HuH-7 (cell line): ENCODE data around the gene TSNAX.
"Not testable (repeated sequence)": the region's sequence is repeated elsewhere in the genome, so short reads cannot be mapped to it uniquely, and the experiment has no call there.

Experiments used
- DNase-seq: peaks from one replicate; pipeline ENCODE4 v3.0.0; 2011; ENCODE audit warnings: low spot score

Gene TSNAX

DNA sequence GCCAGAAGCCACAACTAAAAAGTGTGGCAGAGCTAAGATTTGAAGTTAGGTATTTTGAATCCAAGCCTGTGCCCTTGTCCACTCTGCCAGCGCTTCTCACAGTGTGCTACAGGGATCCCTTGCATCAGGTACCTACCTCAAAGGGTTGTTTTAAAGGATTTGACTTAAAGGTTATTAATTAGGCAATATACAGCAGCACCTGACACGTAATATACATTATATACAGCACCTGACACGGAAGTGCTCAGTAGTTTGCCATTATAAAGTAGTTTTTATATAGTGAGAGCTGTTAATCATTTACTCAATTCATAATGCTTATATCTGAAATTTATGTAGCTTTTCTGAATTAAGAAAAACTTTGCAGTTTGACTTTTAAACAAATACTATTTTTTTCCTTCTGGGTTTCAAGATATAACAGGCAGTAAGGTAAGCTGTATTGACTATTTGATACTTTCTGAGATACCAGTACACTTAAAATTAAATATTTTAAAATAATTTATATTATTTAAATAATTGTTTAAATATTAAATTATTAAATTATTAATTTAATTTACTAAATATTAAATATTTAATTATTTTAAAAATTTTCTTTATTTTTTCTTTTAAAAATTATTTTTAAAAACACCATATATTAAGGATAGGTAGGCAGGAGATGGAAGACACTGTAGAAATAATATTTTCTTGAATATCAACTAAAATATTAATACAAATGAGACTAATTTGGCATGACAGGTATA is 33.3 kb downstream of the TSNAX start:
- no peak for DNase-seq

GRCh38 chr1:231563247-231563646 is 34.8 kb downstream of the TSNAX start:
- DNase-seq: no peak

- DNase-seq: no peak
These were observed 35.9 kb downstream of the TSNAX start for GRCh38 chr1:231564373-231564772.

GRCh38 chr1:231566496-231566895 is 38.0 kb downstream of the TSNAX start:
- DNase-seq: no peak

GRCh38 chr1:231570262-231570661 is 41.8 kb downstream of the TSNAX start:
- not testable (repeated sequence) for DNase-seq

- no peak for DNase-seq
These were observed 43.4 kb downstream of the TSNAX start for GRCh38 chr1:231571904-231572303.

- DNase-seq: no peak
These were observed 47.0 kb downstream of the TSNAX start for GRCh38 chr1:231575472-231575871.

DNA sequence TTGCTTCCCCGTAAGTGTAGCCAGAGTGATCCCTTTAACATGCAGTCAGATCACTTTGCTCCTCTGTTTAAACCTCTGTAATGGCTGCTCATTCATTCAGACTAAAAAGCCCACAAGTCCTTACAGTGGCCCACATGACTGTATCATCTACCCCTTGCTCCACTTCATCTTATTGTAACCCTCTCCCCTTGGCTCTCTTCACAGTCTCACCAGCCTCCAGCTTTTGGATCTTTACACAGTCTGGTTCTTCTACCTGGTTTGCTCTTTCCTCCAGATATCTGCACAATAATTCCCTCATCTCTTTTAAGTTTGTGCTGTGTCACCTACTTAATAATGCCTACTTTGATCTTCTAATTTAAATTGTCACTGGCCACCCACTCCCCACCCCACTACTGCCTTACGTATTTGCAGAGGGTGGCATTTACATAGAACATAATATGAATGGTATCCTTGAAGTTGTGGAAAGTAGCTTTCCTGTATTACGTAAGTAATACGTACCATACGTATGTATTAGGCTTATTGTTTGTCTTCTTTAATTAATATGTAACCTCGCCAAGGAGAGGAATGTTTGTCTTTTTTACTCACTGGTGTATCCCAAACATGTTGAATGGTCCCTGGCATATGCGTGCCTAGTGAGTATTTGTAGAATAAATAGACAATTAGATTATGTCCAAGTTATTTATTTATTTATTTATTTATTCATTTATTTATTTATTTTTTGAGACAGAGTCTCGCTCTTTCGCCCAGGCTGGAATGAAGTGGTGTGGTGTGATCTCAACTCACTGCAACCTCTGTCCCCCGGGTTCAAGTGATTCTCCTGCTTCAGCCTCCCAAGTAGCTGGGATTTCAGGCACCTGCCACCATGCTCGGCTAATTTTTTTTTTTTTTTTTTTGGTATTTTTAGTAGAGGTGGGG is 48.6 kb downstream of the TSNAX start:
- DNase-seq: no peak

GRCh38 chr1:231580874-231581273 is 52.4 kb downstream of the TSNAX start:
- DNase-seq: no peak

DNA sequence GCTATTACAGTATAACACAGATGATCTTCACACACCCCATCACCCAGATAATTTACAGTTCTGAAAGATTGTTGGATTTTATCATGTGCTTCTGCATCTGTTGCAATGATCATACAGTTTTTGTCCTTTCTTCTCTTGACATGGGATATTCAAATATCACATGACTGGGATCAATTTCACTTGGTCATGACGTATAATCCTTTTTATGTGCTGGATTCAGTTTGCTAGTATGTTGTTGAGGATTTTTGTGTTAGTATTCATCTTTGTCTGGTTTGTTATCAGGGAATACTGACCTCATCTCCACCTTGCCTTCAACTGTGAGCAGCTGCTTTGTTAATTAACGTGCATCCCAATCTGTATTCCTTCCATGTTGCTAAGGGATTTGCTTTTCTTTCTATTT is 53.4 kb downstream of the TSNAX start:
- DNase-seq: no peak

DNA sequence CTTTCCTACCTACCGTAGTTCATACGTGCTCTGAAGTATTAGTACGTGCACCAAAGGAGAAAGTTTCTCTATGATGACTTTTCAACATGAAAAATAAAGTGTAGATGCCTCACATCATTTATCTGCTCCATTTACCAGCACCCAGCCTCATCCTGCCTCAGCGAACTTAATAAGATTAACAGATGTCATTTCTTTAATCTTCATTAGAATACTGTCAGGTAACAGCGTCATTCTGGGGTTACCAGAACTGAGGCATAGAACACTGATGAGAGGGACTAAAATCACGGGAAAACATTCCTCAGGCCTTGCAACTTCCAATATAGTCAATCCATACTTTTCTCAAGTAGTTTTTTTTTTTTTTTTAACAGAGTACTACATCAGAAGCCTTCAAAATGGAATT is 54.9 kb downstream of the TSNAX start:
- DNase-seq: no peak

- peak; percentile 40 for DNase-seq
These were observed 55.6 kb downstream of the TSNAX start for GRCh38 chr1:231584117-231584516.

DNA sequence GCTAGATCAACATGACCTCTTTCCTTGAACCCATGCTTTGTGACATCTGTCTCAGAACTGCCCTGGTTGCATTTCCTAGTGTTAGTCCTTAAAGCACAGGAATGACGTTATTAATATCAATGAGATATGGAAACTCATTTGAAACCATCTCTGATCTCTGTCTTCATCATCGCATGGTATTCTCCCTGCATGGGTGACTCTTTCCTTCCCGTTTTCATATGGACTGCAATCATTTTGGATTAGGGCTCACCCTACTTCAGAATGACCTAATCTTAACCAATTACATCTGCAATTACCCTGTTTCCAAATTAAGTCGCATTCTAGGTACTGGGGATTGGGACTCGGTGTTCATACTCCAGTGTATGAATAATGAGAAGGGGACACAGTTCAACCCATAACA is 56.5 kb downstream of the TSNAX start:
- DNase-seq: no peak

DNA sequence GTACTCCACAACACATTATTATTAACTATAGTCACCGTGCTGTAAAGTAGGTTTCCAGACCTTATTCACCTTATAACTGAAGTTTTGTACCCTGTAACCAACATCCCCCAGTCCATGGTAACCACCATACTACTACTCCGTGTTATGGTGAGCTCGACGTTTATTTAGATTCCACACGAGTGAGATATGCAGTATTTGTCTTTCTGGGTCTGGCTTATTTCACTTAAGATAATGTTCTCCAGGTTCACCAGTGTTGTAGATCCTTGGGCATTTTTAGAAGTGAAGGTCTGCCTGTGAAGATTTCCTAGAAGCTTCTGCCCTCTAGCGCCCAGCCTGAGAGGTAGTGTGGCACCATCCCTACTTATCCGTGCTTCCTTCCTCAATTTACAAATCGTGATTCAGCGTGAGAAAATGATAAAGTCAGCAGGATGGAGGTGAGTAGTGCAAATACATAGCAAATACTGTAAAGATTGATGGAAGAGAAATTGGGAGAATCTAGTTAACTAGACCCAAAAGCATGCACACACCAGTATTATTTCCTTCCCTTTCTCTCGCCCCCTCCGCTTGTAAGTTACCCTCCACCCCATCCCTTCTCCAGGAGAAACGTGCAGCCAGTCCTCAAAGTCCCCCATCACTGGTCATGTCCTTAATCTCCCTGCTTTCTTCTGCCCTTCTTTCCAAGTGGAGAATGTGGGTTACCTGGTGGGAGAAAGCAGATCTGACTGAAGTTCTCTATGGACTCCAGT is 62.2 kb downstream of the TSNAX start:
- peak; percentile 40 for DNase-seq

GRCh38 chr1:231591466-231591865 is 63.0 kb downstream of the TSNAX start:
- DNase-seq: no peak

DNA sequence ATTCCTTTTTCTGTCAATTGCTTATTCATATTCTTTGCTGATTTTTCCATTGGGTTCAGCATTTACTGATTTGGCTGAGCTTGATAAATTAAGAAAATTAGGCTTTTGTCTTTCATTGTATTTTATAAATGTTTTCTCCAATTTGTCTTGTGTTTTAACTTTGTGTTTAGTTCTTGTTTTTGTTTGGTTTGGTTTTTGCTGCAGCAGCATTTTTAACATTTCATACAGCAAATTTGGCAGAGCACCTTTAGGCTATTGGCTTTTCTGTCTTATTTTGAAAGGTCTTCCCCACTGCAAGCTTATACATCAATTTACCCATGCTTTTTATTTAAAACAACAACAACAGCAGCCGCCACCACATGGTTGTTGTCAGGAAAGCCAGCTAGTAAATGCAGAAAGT is 64.3 kb downstream of the TSNAX start:
- no peak for DNase-seq

DNA sequence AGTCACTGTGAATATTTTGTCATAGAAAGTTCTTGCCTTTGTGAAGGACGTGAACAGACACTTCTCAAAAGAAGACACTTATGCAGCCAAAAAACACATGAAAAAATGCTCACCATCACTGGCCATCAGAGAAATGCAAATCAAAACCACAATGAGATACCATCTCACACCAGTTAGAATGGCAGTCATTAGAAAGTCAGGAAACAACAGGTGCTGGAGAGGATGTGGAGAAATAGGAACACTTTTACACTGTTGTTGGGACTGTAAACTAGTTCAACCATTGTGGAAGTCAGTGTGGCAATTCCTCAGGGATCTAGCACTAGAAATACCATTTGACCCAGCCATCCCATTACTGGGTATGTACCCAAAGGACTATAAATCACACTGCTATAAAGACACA is 64.8 kb downstream of the TSNAX start:
- DNase-seq: not testable (repeated sequence)

DNA sequence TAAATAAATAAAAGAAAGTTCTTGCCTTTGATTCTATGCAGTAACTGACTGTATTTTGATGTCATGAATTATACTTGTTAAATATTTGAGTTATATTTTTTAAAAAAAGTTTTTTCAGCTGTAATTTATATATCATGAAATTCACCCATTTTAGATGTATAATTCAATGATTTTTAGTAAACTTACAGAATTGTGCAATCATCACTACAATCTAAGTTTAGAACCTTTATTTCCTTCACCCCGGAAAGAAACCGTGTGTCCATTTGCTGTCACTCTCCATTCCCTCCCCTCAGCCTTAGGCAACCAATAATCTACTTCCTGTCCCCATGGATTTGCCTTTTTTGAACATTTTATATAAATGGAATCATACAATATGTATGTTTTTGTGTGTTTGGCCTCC is 65.7 kb downstream of the TSNAX start:
- no peak for DNase-seq

- no peak for DNase-seq
These were observed 66.3 kb downstream of the TSNAX start for GRCh38 chr1:231594749-231595148.

DNA sequence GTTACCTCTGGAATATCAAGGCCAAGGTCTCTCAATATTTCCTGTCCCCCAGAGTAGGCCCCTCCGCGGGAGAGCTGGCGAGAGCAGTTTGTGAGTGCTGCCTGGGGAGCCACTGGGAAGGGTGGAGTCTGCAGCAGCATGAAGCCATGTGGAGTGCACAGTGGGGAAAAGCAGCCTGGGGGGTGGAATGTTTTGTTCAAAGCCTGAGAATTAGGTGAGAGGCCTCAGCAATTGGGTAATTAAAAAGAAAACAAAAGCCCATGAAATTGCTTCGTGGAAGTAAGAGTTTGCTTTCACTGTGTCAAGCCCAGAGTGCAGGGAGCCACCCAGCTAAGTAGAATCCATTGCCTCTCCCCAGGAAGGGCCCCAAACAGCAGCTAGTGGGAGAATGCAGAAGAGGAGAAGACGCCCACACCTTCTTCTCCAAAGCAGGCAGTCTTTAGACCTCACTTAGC is 67.9 kb downstream of the TSNAX start:
- no peak for DNase-seq

GRCh38 chr1:231597971-231598370 is 69.5 kb downstream of the TSNAX start:
- no peak for DNase-seq

DNA sequence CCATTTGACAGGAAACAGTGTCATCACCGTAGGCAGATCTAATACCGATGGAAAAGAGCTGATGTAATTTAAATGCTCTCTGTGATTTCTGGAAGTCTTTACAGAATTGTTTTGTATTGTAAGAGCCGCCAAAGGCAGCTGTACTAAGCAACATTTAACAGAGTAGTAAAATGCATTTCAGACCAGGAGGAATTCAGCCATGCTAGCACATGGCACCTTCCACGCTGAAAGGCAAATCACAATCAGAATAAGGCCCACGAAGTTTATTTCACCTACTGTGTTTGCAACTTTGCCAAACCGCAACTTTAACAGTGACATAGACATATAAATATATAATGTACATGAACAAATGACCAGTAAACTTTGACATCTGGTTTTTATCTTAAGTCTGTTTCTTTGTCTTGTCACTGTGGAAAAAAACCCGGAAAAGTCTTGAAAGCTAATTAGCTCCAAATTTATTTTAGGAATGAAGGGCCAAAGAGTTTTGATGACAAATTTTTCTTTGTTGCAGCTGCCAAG is 72.0 kb downstream of the TSNAX start:
- DNase-seq: no peak
